RWPE1 (cell line): Measurements from ENCODE around the gene ISY1.

Experiments
- CTCF ChIA-PET: fragments of 350-600 bp; sonication (Branson Sonifier 250); formaldehyde crosslinking; extraction: SDS; loops from one replicate; lab custom pipeline; 2021; lab: Yijun Ruan, JAX
- POLR2A ChIA-PET: fragments of 400-600 bp; formaldehyde crosslinking; extraction: SDS; loops from one replicate; lab custom pipeline; 2020; ENCODE audit warnings: antibody characterized with exemption; ENCODE audit not compliant: low non-redundant PET; lab: Yijun Ruan, JAX
- DNase-seq: peaks from one replicate; pipeline ENCODE4 v3.0.0; 2012; ENCODE audit warnings: low spot score
- H3K27ac ChIP-seq: fragments of 450-650 bp; 2 replicates; pipeline ENCODE4 v1.5.1; 2017
- TF ChIP-seq, protein P1 (sequence below): fragments of 450-650 bp; conservative IDR thresholded peaks from 2 replicates; pipeline ENCODE4 v1.5.1; 2017; ENCODE audit warnings: low read depth, mild to moderate bottlenecking

Gene ISY1

DNA sequence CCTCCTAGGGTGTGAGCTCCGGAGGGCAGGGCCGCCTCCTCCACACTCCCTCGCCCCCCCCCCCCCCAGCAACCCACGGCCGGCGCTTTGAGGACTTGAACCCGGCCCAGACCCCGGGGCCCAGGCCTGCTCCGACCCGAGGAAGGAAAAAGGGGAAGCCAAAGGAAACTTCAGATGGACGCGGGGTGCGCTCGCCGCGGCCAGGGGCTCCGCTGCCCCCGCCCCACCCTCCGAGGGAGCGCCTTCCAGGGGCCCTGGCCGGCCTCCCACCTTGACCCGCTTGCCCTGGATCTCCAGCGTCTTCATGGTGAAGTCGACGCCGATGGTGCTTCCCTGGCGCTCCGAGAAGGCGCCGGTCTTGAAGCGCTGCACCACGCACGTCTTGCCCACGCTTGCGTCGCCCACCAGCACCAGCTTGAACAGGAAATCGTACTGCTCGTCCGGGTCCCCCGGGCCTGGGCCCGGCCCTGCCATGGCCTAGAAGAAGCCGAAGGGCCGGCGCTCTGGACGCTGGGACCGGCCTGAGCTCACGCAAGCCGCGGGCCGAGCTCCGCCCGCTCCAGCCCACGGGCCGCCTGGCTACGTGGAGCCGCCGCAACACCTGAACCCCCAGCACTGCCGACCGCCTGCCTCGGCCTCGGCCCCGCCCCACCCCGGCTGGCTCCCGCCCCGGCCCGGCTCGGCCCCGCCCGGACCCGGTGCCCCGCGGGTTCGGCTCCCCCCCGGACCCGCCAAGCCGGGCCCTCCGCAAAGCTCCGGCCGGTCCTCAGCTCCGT is 39.7 kb downstream of the ISY1 start:
- peak overlapping the region; percentile 83 for H3K27ac ChIP-seq
- TF ChIP-seq, protein P1, sequence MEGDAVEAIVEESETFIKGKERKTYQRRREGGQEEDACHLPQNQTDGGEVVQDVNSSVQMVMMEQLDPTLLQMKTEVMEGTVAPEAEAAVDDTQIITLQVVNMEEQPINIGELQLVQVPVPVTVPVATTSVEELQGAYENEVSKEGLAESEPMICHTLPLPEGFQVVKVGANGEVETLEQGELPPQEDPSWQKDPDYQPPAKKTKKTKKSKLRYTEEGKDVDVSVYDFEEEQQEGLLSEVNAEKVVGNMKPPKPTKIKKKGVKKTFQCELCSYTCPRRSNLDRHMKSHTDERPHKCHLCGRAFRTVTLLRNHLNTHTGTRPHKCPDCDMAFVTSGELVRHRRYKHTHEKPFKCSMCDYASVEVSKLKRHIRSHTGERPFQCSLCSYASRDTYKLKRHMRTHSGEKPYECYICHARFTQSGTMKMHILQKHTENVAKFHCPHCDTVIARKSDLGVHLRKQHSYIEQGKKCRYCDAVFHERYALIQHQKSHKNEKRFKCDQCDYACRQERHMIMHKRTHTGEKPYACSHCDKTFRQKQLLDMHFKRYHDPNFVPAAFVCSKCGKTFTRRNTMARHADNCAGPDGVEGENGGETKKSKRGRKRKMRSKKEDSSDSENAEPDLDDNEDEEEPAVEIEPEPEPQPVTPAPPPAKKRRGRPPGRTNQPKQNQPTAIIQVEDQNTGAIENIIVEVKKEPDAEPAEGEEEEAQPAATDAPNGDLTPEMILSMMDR: no peak
- ChIA-PET CTCF (interaction anchor here (1.6 kb wide), 1 partner anchor 68 kb away, joined by 4 read pairs; no protein-coding TSS in a partner anchor), POLR2A (interaction anchor here (0.6 to 0.7 kb wide), 3 partner anchors 125 to 1442 kb away, joined by 4 to 6 read pairs (median 5); no protein-coding TSS in a partner anchor)
- DNase-seq: no peak

DNA sequence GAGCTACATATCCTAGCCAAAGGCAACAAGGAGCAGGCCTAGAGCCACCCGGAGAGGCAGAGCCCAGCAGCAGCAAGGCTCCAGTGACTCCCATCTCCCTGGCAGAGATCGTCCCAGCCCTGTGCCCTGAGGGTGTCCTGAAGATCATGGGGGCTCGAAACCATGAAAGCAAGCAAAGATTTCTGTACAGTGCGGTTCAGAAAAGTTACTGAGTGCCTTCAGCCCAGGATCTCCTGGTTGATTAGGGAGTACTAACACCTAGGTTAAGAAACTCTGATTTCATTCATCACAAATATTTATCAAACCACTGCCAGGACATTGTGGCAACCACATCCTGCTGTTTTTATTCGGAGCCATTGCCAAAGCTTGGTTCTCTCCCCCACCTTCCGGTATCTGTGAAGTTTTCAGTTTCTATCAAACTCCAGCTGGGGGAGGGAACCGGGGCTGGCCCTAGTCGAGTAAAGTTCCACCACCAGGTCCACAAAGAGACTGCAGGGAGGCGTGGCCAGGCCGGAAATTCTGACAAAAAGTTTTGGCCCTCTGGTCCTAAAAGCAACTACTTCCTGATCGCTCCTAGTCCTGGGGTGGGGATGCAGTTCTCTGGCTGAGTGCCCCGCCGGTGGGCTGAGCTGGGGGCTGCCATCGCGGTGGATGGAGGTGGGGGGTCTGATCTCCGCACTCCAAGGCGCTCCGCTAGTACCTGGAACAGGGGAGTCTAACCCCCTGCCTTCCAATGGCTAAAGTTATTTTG is 40.4 kb downstream of the ISY1 start:
- peak overlapping the region; percentile 83 for H3K27ac ChIP-seq
- CTCF ChIA-PET: interaction anchor here (0.6 to 1.6 kb wide), 2 partner anchors 67 to 151 kb away, joined by 3 to 4 read pairs; no protein-coding TSS in a partner anchor
- TF ChIP-seq, protein P1: no peak
- DNase-seq: peak; percentile 95
- POLR2A ChIA-PET: interaction anchor here (0.6 kb wide), 2 partner anchors 124 to 1441 kb away, joined by 4 to 6 read pairs; no protein-coding TSS in a partner anchor

DNA sequence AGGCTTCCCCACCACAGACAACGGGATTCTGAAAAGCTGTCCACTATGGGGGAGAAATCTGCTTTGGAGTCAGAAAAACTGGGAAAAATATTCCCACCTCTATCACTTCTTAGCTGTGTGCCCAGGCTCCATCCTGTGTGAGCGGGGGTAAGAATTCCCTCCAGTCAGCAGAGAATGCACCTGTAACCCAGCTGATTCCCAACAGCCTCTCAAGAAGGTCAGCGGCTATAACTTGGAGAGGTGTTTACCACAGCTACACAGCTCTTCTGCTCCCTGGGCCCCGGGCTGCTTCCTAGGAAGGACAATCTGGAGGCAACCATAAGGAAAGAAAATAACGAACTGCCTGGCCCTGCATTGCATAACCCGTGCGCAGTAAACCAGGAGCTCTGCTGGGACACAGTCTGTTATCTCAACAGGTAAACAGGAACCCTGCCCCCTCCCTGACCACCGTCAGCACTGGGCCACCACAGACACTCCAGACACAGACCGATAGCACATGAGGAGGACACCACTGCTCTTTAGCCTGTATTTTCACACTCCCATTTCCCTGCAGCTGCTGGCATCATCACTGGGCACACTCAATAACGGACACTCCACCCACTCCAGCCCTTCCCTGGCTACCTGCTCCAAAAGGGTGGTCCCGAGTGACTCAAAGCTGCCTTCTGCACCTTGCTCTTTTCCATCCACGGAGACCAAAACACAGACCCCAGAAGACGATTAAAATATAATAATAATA is 41.3 kb downstream of the ISY1 start:
- ChIA-PET POLR2A (no interaction called here), CTCF (interaction anchor here (0.6 to 1.6 kb wide), 2 partner anchors 66 to 150 kb away, joined by 3 to 4 read pairs; no protein-coding TSS in a partner anchor)
- peak overlapping the region; percentile 83 for H3K27ac ChIP-seq
- DNase-seq: no peak
- TF ChIP-seq, protein P1: no peak

DNA sequence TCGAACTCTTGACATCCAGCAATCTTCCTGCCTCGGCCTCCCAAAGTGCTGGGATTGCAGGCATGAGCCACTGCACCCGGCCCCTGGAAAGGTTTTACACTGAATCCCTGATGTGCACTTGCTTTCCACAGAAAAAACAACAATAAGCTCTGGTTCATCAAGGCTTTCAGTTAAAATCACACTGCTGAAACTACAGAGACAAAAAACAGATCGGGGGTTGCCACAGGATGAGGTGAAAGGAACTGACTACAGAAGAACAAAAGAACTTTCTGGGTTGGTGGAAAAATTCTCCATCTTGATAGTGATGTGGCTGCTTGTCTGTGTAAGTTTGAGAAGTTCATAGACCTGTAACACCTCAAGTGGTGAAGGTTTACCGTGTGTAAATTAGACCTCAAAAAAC is 42.1 kb downstream of the ISY1 start:
- no peak for DNase-seq
- ChIA-PET POLR2A (no interaction called here), CTCF (no interaction called here)
- peak overlapping the region; percentile 83; the same call in 1 of the 2 replicates for H3K27ac ChIP-seq
- TF ChIP-seq, protein P1: no peak

DNA sequence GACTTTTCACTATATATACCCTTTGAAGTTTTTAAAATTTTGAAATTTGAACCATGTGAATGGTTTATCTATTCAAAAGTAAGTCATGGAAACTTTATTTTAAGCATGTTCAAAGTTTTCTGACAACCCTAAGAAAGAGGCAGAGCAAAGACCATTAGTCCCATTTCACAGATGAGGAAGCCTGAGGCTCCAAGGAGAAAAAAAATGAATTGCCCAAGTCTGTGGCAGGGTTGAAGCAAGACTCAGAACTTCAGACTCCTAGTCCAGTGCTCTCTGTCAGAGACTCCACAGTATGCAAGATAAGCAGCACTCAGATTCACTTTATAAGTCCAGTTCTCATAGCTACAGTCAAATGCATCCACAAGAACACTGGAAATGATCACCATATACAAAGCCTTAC is 43.7 kb downstream of the ISY1 start:
- no peak overlapping the region for H3K27ac ChIP-seq
- POLR2A ChIA-PET: no interaction called here
- no peak for DNase-seq
- TF ChIP-seq, protein P1: no peak
- CTCF ChIA-PET: no interaction called here
